NCI-H1930 (cell line): ENCODE measurements around the gene ATRN.

ENCODE experiments used
- DNase-seq, 2 experiments: peaks; one replicate each; lab custom pipeline; 2025; lab: John Stamatoyannopoulos, UW

The ATRN gene

GRCh38 chr20:3628502-3629314, 157.9 kb downstream of the ATRN start:
- DNase-seq = no peak

GRCh38 chr20:3629893-3630292, 159.1 kb downstream of the ATRN start:
- DNase-seq = no peak

GRCh38 chr20:3630429-3630828, 159.6 kb downstream of the ATRN start:
- no peak for DNase-seq

GRCh38 chr20:3631534-3631933, 160.7 kb downstream of the ATRN start:
- DNase-seq = no peak

GRCh38 chr20:3632311-3633004, 161.6 kb downstream of the ATRN start:
- no peak for DNase-seq

GRCh38 chr20:3633913-3634478, 163.2 kb downstream of the ATRN start:
- no peak for DNase-seq

- no peak for DNase-seq
Measured at GRCh38 chr20:3635346-3635745, 164.5 kb downstream of the ATRN start.

GRCh38 chr20:3640259-3640658, 169.4 kb downstream of the ATRN start:
- DNase-seq = no peak

- DNase-seq = no peak
Measured at GRCh38 chr20:3645309-3646066, 174.7 kb downstream of the ATRN start.

GRCh38 chr20:3646067-3646440, 175.2 kb downstream of the ATRN start:
- no peak for DNase-seq

GRCh38 chr20:3646651-3647050, 175.8 kb downstream of the ATRN start:
- DNase-seq = no peak

- no peak for DNase-seq
Measured at GRCh38 chr20:3647473-3647872, 176.7 kb downstream of the ATRN start.

GRCh38 chr20:3648951-3649350, 178.1 kb downstream of the ATRN start:
- DNase-seq = no peak

- DNase-seq = no peak
Measured at GRCh38 chr20:3651204-3651962, 180.6 kb downstream of the ATRN start.

- no peak for DNase-seq
Measured at GRCh38 chr20:3652221-3652620, 181.4 kb downstream of the ATRN start.

- DNase-seq = no peak
Measured at GRCh38 chr20:3652676-3653596, 182.1 kb downstream of the ATRN start.

- no peak for DNase-seq
Measured at GRCh38 chr20:3653921-3654320, 183.1 kb downstream of the ATRN start.

- DNase-seq = no peak
Measured at GRCh38 chr20:3654326-3655130, 183.7 kb downstream of the ATRN start.

- DNase-seq = no peak
Measured at GRCh38 chr20:3655131-3655405, 184.2 kb downstream of the ATRN start.
